HCT116 (cell line): ENCODE measurements around the gene SPRR2G. TPM values are rescaled to one million over a fixed set of nuclear protein-coding genes. Genes with fewer than 3 reads are reported as not detected.

ENCODE experiments used
- ATAC-seq: fragments of 200-7000 bp; cut with Tn5 transposase; 2 replicates; pipeline ENCODE4 v1.9.1; 2020; ENCODE audit warnings: mild to moderate bottlenecking, moderate library complexity
- BruUV-seq: library from RNA; stranded (reverse); fragments of 400-500 nt; replicated peaks from 2 replicates; lab custom pipeline; 2021; lab: Mats Ljungman, UMichigan
- CTCF ChIA-PET: fragments of 300-600 bp; sonication (Branson Sonifier 250); formaldehyde crosslinking; loops from one replicate; lab custom pipeline; 2021; ENCODE audit warnings: antibody characterized with exemption; lab: Charles Lee
- POLR2A ChIA-PET: fragments of 300-600, 350-600 bp; sonication (Branson Sonifier 250); formaldehyde crosslinking; loops from one replicate; lab custom pipeline; 2021; ENCODE audit warnings: antibody characterized with exemption; lab: Charles Lee
- RAD21 ChIA-PET, 2 experiments: fragments of 300-600 bp; sonication (Branson Sonifier 250); formaldehyde crosslinking; loops; one replicate each; lab custom pipeline; 2023; ENCODE audit warnings: low total read pairs in 2 of 2; ENCODE audit not compliant: uncharacterized antibody in 2 of 2, unreplicated experiment in 2 of 2, low non-redundant PET in 1 of 2; lab: Charles Lee
- DNase-seq: peaks from one replicate; pipeline ENCODE4 v3.0.0-alpha.2; 2010; ENCODE audit warnings: low read depth, low spot score
- H2AFZ ChIP-seq: fragments of 200-600 bp; shearing (Covaris generic), sonication (generic); 2 replicates; pipeline ENCODE4 v1.6.1; 2017; ENCODE audit warnings: low read depth, mixed run types, mixed read lengths, antibody characterized with exemption, low read length; ENCODE audit not compliant: poor library complexity, severe bottlenecking
- H3K27ac ChIP-seq: 2 replicates; pipeline ENCODE4 v1.5.1; 2012; ENCODE audit warnings: low read depth, low read length
- H3K27me3 ChIP-seq: fragments of 200-600 bp; sonication (generic); 2 replicates; pipeline ENCODE4 v1.6.1; 2016; ENCODE audit warnings: mixed run types, low read length, mixed read lengths; ENCODE audit not compliant: insufficient read depth
- H3K36me3 ChIP-seq, 2 experiments: fragments of 200-500 bp in 1 of 2; fragments of 200-600 bp in 1 of 2; sonication (Bioruptor generic) in 1 of 2; sonication (generic) in 1 of 2; 2 replicates each; pipeline versions ENCODE4 v1.5.1 to v1.6.1; 2014 to 2016; ENCODE audit warnings: low read length in 2 of 2, inconsistent platforms in 1 of 2, mixed read lengths in 1 of 2, mixed run types in 1 of 2; ENCODE audit not compliant: insufficient read depth in 2 of 2, control insufficient read depth in 1 of 2
- H3K4me1 ChIP-seq, 2 experiments: fragments of 200-600 bp in 1 of 2; sonication (generic) in 1 of 2; 2 replicates each; pipeline versions ENCODE4 v1.5.1 to v1.6.1; 2012 to 2017; ENCODE audit warnings: low read length in 2 of 2, inconsistent platforms in 1 of 2, mild to moderate bottlenecking in 1 of 2, mixed read lengths in 1 of 2, mixed run types in 1 of 2, moderate library complexity in 1 of 2; ENCODE audit not compliant: insufficient read depth in 2 of 2, control insufficient read depth in 1 of 2
- H3K4me2 ChIP-seq: fragments of 200-600 bp; sonication (generic); 2 replicates; pipeline ENCODE4 v1.6.1; 2017; ENCODE audit warnings: mixed run types, low read length, mixed read lengths
- H3K4me3 ChIP-seq, 2 experiments: fragments of 200-600 bp in 1 of 2; sonication (generic) in 1 of 2; replicated peaks in 1 of 2; 2 replicates each; pipeline ENCODE4 v1.5.1; 2011 to 2016; ENCODE audit warnings: low read length in 2 of 2, control low read depth in 1 of 2, low read depth in 1 of 2, mild to moderate bottlenecking in 1 of 2, mixed read lengths in 1 of 2, mixed run types in 1 of 2
- H3K79me2 ChIP-seq: fragments of 200-600 bp; sonication (generic); 2 replicates; pipeline ENCODE4 v1.6.1; 2017; ENCODE audit warnings: mild to moderate bottlenecking, mixed run types, low read length, moderate library complexity, mixed read lengths; ENCODE audit not compliant: insufficient read depth
- H3K9ac ChIP-seq: fragments of 200-600 bp; sonication (generic); 2 replicates; pipeline ENCODE4 v1.6.1; 2016; ENCODE audit warnings: low read length, mixed read lengths
- H3K9me2 ChIP-seq: fragments of 200-600 bp; sonication (generic), shearing (Covaris generic); 2 replicates; pipeline ENCODE4 v1.6.1; 2017; ENCODE audit warnings: mixed run types, mild to moderate bottlenecking, moderate library complexity; ENCODE audit not compliant: insufficient read depth
- H3K9me3 ChIP-seq, 2 experiments: fragments of 200-500 bp in 1 of 2; fragments of 200-600 bp in 1 of 2; sonication (Bioruptor generic) in 1 of 2; sonication (generic) in 1 of 2; 2 replicates each; pipeline ENCODE4 v1.6.1; 2014 to 2017; ENCODE audit warnings: low read length in 2 of 2, mixed read lengths in 2 of 2, inconsistent platforms in 1 of 2, low read depth in 1 of 2, mild to moderate bottlenecking in 1 of 2, mixed run types in 1 of 2, moderate library complexity in 1 of 2; ENCODE audit not compliant: control insufficient read depth in 1 of 2, insufficient read depth in 1 of 2
- H4K20me1 ChIP-seq: fragments of 200-600 bp; sonication (generic), shearing (Covaris generic); 2 replicates; pipeline ENCODE4 v1.6.1; 2017; ENCODE audit warnings: mixed run types, mild to moderate bottlenecking, moderate library complexity; ENCODE audit not compliant: insufficient read depth
- CBX3 ChIP-seq: IDR thresholded peaks from 2 replicates; pipeline ENCODE4 v1.6.1; 2012; ENCODE audit warnings: low read depth
- EGR1 ChIP-seq: IDR thresholded peaks from 2 replicates; pipeline ENCODE4 v1.6.1; 2012; ENCODE audit warnings: low read depth
- ELF1 ChIP-seq: IDR thresholded peaks from 2 replicates; pipeline ENCODE4 v1.6.1; 2012; ENCODE audit warnings: low read depth, borderline replicate concordance
- FOSL1 ChIP-seq: IDR thresholded peaks from 2 replicates; pipeline ENCODE4 v1.6.1; 2012; ENCODE audit warnings: low read depth
- JUND ChIP-seq: IDR thresholded peaks from 2 replicates; pipeline ENCODE4 v1.6.1; 2012
- MAX ChIP-seq: IDR thresholded peaks from 2 replicates; pipeline ENCODE4 v1.6.1; 2012
- REST ChIP-seq: IDR thresholded peaks from 2 replicates; pipeline ENCODE4 v1.6.1; 2012; ENCODE audit warnings: low read depth
- SP1 ChIP-seq: IDR thresholded peaks from 2 replicates; pipeline ENCODE4 v1.6.1; 2012; ENCODE audit warnings: low read depth
- intact Hi-C: fragments of 100-400 bp; cut with micrococcal nuclease; formaldehyde crosslinking; loops from 2 replicates; pipeline ENCODE4 v1.10.0; 2022
- total RNA-seq: library from RNA; stranded (reverse); gene quantifications from one replicate; pipeline ENCODE4 v1.2.1, GENCODE V29; 2021; ENCODE audit not compliant: unreplicated experiment

SPRR2G gene
- total RNA-seq, 1 experiment from 2014 or later = not detected

- Histone ChIP-seq H3K9me3 (no peaks in the 10 kb centered on the region), H3K79me2 (no peaks in the 10 kb centered on the region), H3K9ac (0 out of 2 replicates have a peak overlapping the region, but pooled peaks have one; percentile 8), H3K4me3 (peak overlapping the region in 1 of 2 experiments; percentile 25; a peak in 1 of 4 replicates), H3K9me2 (no peaks in the 10 kb centered on the region), H3K4me1 (peaks cover 7 to 12% of the 10 kb centered on the region in 2 experiments), H3K4me2 (peak overlapping the region; percentile 62), H3K27me3 (no peaks in the 10 kb centered on the region; the same call in 1 of the 2 replicates), H4K20me1 (no peaks in the 10 kb centered on the region), H3K27ac (peak overlapping the region; percentile 55), H2AFZ (peak overlapping the region; percentile 53), H3K36me3 (no peaks in the 10 kb centered on the region)
- ChIA-PET CTCF (interaction anchor here (0.6 kb wide), 1 partner anchor 110 kb away, joined by 3 read pairs; no protein-coding TSS in a partner anchor), POLR2A (no interaction called here), RAD21 (no interaction called here)
- DNase-seq (peak; percentile 41), ATAC-seq (peak; percentile 92)
- no TSS peak for BruUV-seq
- intact Hi-C loops = no loop called here
- TF ChIP-seq ELF1 (no peak), MAX (peak; percentile 58), JUND (0 out of 2 replicates have a peak, but pooled peaks have one; percentile 16), FOSL1 (0 out of 2 replicates have a peak, but pooled peaks have one; percentile 26), CBX3 (peak; percentile 54; the same call in 1 of the 2 replicates), SP1 (peak; percentile 53; the same call in 1 of the 2 replicates)
These were observed 27.8 kb downstream of the SPRR2G start for GRCh38 chr1:153122831-153123421.

- Histone ChIP-seq H3K27me3 (no peaks in the 10 kb centered on the region; the same call in 1 of the 2 replicates), H3K9me2 (no peaks in the 10 kb centered on the region), H3K4me2 (no peak overlapping the region), H3K9ac (no peak overlapping the region), H4K20me1 (no peaks in the 10 kb centered on the region), H2AFZ (no peak overlapping the region), H3K4me3 (no peak overlapping the region), H3K27ac (no peak overlapping the region), H3K36me3 (no peaks in the 10 kb centered on the region), H3K9me3 (no peaks in the 10 kb centered on the region), H3K79me2 (no peaks in the 10 kb centered on the region), H3K4me1 (peaks cover 7 to 12% of the 10 kb centered on the region in 2 experiments)
- ChIA-PET CTCF (no interaction called here), RAD21 (no interaction called here), POLR2A (no interaction called here)
- DNase-seq (no peak), ATAC-seq (no peak)
- TF ChIP-seq REST = no peak
- no peak for TF ChIP-seq EGR1
- intact Hi-C loops = no loop called here
- no TSS peak for BruUV-seq
These were observed 29.7 kb downstream of the SPRR2G start for GRCh38 chr1:153120945-153121344.
